IMR-90 (cell line): ENCODE results near the gene SLC25A44. TPM values are rescaled to one million over a fixed set of nuclear protein-coding genes. Genes with fewer than 3 reads are reported as not detected.

Source experiments
- ATAC-seq: fragments of 200-7000 bp; cut with Tn5 transposase; 2 replicates; pipeline ENCODE4 v1.9.1; 2020; ENCODE audit warnings: low read depth, mild to moderate bottlenecking, moderate library complexity
- BruUV-seq: library from RNA; stranded (reverse); fragments of 400-500 nt; replicated peaks from 2 replicates; lab custom pipeline; 2021; lab: Mats Ljungman, UMichigan
- CTCF ChIA-PET: fragments of 300-600 bp; formaldehyde crosslinking; extraction: SDS; loops from one replicate; lab custom pipeline; 2021; ENCODE audit warnings: antibody characterized with exemption; lab: Yijun Ruan, JAX
- POLR2A ChIA-PET: fragments of 300-600 bp; sonication (Branson Sonifier 250); formaldehyde crosslinking; loops from one replicate; lab custom pipeline; 2022; ENCODE audit warnings: antibody characterized with exemption; ENCODE audit not compliant: unreplicated experiment; lab: Charles Lee
- DNase-seq: peaks from one replicate; pipeline ENCODE4 v3.0.0; 2013
- H2AFZ ChIP-seq: replicated peaks from 2 replicates; pipeline ENCODE3; 2013; ENCODE audit warnings: low read length, mild to moderate bottlenecking; ENCODE audit not compliant: poor library complexity
- H2AK5ac ChIP-seq: 2 replicates; pipeline ENCODE4 v1.6.1; 2013; ENCODE audit warnings: low read depth, low read length, inconsistent platforms
- H2AK9ac ChIP-seq: replicated peaks from 2 replicates; pipeline ENCODE3; 2013; ENCODE audit warnings: mild to moderate bottlenecking, low read depth, low read length, moderate library complexity; ENCODE audit not compliant: poor library complexity
- H2BK120ac ChIP-seq: 2 replicates; pipeline ENCODE4 v1.6.1; 2013; ENCODE audit warnings: low read depth, low read length, inconsistent platforms
- H2BK15ac ChIP-seq: 3 replicates; pipeline ENCODE4 v1.6.1; 2013; ENCODE audit warnings: low read depth, low read length, inconsistent platforms
- H2BK20ac ChIP-seq: 2 replicates; pipeline ENCODE4 v1.6.1; 2013; ENCODE audit warnings: low read depth, mild to moderate bottlenecking, inconsistent platforms, low read length, moderate library complexity
- H2BK5ac ChIP-seq: 2 replicates; pipeline ENCODE4 v1.6.1; 2013; ENCODE audit warnings: mild to moderate bottlenecking, low read depth, low read length, inconsistent platforms; ENCODE audit not compliant: poor library complexity, severe bottlenecking
- H3K14ac ChIP-seq: replicated peaks from 2 replicates; pipeline ENCODE4 v1.6.1; 2013; ENCODE audit warnings: low read depth, low read length, inconsistent platforms
- H3K18ac ChIP-seq: 2 replicates; pipeline ENCODE4 v1.6.1; 2013; ENCODE audit warnings: low read depth, low read length, control low read depth
- H3K23ac ChIP-seq: 2 replicates; pipeline ENCODE4 v1.6.1; 2013; ENCODE audit warnings: low read depth, low read length, inconsistent platforms
- H3K27ac ChIP-seq: 2 replicates; pipeline ENCODE4 v1.5.1; 2013; ENCODE audit warnings: mild to moderate bottlenecking, control low read depth, low read length; ENCODE audit not compliant: insufficient read depth
- H3K27me3 ChIP-seq: 2 replicates; pipeline ENCODE4 v1.6.1; 2013; ENCODE audit warnings: low read length; ENCODE audit not compliant: control insufficient read depth, insufficient read depth
- H3K36me3 ChIP-seq: 2 replicates; pipeline ENCODE4 v1.6.1; 2013; ENCODE audit warnings: low read length, mixed read lengths; ENCODE audit not compliant: control insufficient read depth, insufficient read depth
- H3K4ac ChIP-seq: 2 replicates; pipeline ENCODE4 v1.6.1; 2013; ENCODE audit warnings: low read depth, low read length, inconsistent platforms
- H3K4me1 ChIP-seq: 2 replicates; pipeline ENCODE4 v1.6.1; 2013; ENCODE audit warnings: low read length, mixed read lengths; ENCODE audit not compliant: control insufficient read depth, insufficient read depth
- H3K4me2 ChIP-seq: 2 replicates; pipeline ENCODE4 v1.6.1; 2013; ENCODE audit warnings: low read depth, mild to moderate bottlenecking, control low read depth, low read length, moderate library complexity
- H3K4me3 ChIP-seq: 2 replicates; pipeline ENCODE4 v1.5.1; 2013; ENCODE audit warnings: low read depth, mild to moderate bottlenecking, control low read depth, low read length, moderate library complexity; ENCODE audit not compliant: insufficient read depth
- H3K56ac ChIP-seq: 2 replicates; pipeline ENCODE4 v1.6.1; 2013; ENCODE audit warnings: low read length, inconsistent platforms; ENCODE audit not compliant: insufficient read depth; ENCODE audit errors: extremely low read depth
- H3K79me1 ChIP-seq, 2 experiments: 2 replicates each; pipeline ENCODE4 v1.6.1; 2013; ENCODE audit warnings: low read length in 2 of 2, inconsistent platforms in 1 of 2, low read depth in 1 of 2
- H3K9ac ChIP-seq: 2 replicates; pipeline ENCODE4 v1.6.1; 2013; ENCODE audit warnings: low read depth, low read length, control low read depth
- H3K9me1 ChIP-seq: 2 replicates; pipeline ENCODE4 v1.6.1; 2013; ENCODE audit warnings: low read length, inconsistent platforms; ENCODE audit not compliant: insufficient read depth
- H3K9me3 ChIP-seq: 2 replicates; pipeline ENCODE4 v1.6.1; 2013; ENCODE audit warnings: low read length; ENCODE audit not compliant: control insufficient read depth, insufficient read depth
- H4K20me1 ChIP-seq: 2 replicates; pipeline ENCODE4 v1.6.1; 2013; ENCODE audit warnings: low read length, inconsistent platforms; ENCODE audit not compliant: insufficient read depth
- H4K5ac ChIP-seq: 2 replicates; pipeline ENCODE4 v1.6.1; 2013; ENCODE audit warnings: mild to moderate bottlenecking, low read depth, low read length, control low read depth
- H4K8ac ChIP-seq, 2 experiments: 2 replicates each; pipeline ENCODE4 v1.6.1; 2013; ENCODE audit warnings: low read depth in 2 of 2, low read length in 2 of 2, control low read depth in 1 of 2, inconsistent platforms in 1 of 2
- H4K91ac ChIP-seq: 2 replicates; pipeline ENCODE4 v1.6.1; 2013; ENCODE audit warnings: low read depth, low read length, inconsistent platforms; ENCODE audit not compliant: insufficient read depth
- BHLHE40 ChIP-seq: fragments of 150-350 bp; IDR thresholded peaks from 2 replicates; pipeline ENCODE4 v1.6.1; 2016; ENCODE audit warnings: mild to moderate bottlenecking, low read depth, low read length
- CEBPB ChIP-seq: IDR thresholded peaks from 2 replicates; pipeline ENCODE4 v1.6.1; 2012; ENCODE audit warnings: low read depth, low read length, improper control_type of control experiment
- CHD1 ChIP-seq: IDR thresholded peaks from 2 replicates; pipeline ENCODE4 v1.6.1; 2012; ENCODE audit warnings: low read depth, low read length, improper control_type of control experiment
- CTCF ChIP-seq: conservative IDR thresholded peaks from 2 replicates; pipeline ENCODE4 v1.5.1; 2012; ENCODE audit warnings: mild to moderate bottlenecking, low read depth, low read length, improper control_type of control experiment
- FOS ChIP-seq: fragments of 150-350 bp; IDR thresholded peaks from 2 replicates; pipeline ENCODE4 v1.6.1; 2016; ENCODE audit warnings: low read depth, low read length
- MAFK ChIP-seq: IDR thresholded peaks from 2 replicates; pipeline ENCODE4 v1.6.1; 2012; ENCODE audit warnings: low read depth, low read length, improper control_type of control experiment
- MAZ ChIP-seq: IDR thresholded peaks from 2 replicates; pipeline ENCODE4 v1.6.1; 2012; ENCODE audit warnings: low read depth, mild to moderate bottlenecking, low read length, improper control_type of control experiment, moderate library complexity, borderline replicate concordance
- MXI1 ChIP-seq: IDR thresholded peaks from 2 replicates; pipeline ENCODE4 v1.6.1; 2012; ENCODE audit warnings: low read depth, mild to moderate bottlenecking, low read length, moderate library complexity, borderline replicate concordance
- NFE2L2 ChIP-seq: fragments of 150-350 bp; IDR thresholded peaks from 2 replicates; pipeline ENCODE4 v1.6.1; 2016; ENCODE audit warnings: low read depth, mild to moderate bottlenecking, low read length
- RAD21 ChIP-seq: IDR thresholded peaks from 2 replicates; pipeline ENCODE4 v1.6.1; 2012; ENCODE audit warnings: low read length, improper control_type of control experiment
- RCOR1 ChIP-seq: IDR thresholded peaks from 2 replicates; pipeline ENCODE4 v1.6.1; 2012; ENCODE audit warnings: mild to moderate bottlenecking, low read length, improper control_type of control experiment; ENCODE audit not compliant: insufficient replicate concordance
- RFX5 ChIP-seq: IDR thresholded peaks from 2 replicates; pipeline ENCODE4 v1.8.0; 2012; ENCODE audit warnings: low read depth, mild to moderate bottlenecking, low read length, moderate library complexity
- WGBS, 2 experiments: methylation state at CpG; one replicate each; pipeline versions ENCODE4 v1.1.5 to v1.1.7; 2013; ENCODE audit warnings: missing lambda C conversion rate in 2 of 2; ENCODE audit not compliant: insufficient read length in 1 of 2; ENCODE audit errors: extremely low coverage in 2 of 2; 5-methylcytosine and 5-hydroxymethylcytosine counted together
- dilution Hi-C: fragments of 300-500 bp; cut with HindIII; formaldehyde crosslinking; loops from one replicate; pipeline ENCODE4 v1.14.3; 2018; ENCODE audit warnings: low sequenced_read_pairs; ENCODE audit not compliant: unreplicated experiment
- in situ Hi-C: fragments of 300-500 bp; cut with MboI; formaldehyde crosslinking; loops from 3 replicates; pipeline ENCODE4 v1.14.3; 2019; ENCODE audit warnings: low sequenced_read_pairs, inconsistent platforms, mixed read lengths
- intact Hi-C: fragments of 100-400 bp; cut with micrococcal nuclease; formaldehyde crosslinking; loops from 2 replicates; pipeline ENCODE4 v1.10.0; 2022
- polyA plus RNA-seq, 3 experiments: library from polyadenylated mRNA; depleted of rRNA; stranded (reverse); fragments of >200 nt; gene quantifications; 2 replicates each; pipeline ENCODE4 v1.2.3, GENCODE V29; 2012; ENCODE audit warnings: low replicate concordance in 1 of 3
- total RNA-seq: library from RNA; depleted of rRNA; stranded (reverse); fragments of >200 nt; gene quantifications from 2 replicates; pipeline ENCODE4 v1.2.3, GENCODE V29; 2012
- TF ChIP-seq, protein P1 (sequence below): fragments of 150-350 bp; IDR thresholded peaks from 2 replicates; pipeline ENCODE4 v1.6.1; 2017; ENCODE audit warnings: mild to moderate bottlenecking, antibody characterized with exemption, low read length, low read depth
- TF ChIP-seq, protein P2 (sequence below): fragments of 150-350 bp; IDR thresholded peaks from 2 replicates; pipeline ENCODE4 v1.6.1; 2016; ENCODE audit warnings: low read depth, mild to moderate bottlenecking, low read length, moderate library complexity, borderline replicate concordance

The SLC25A44 gene
- total and polyA plus RNA-seq, 2 of the 4 experiments (the other 2 are of a cell fraction), result 12.7 to 20.2 TPM

- DNase-seq (no peak), ATAC-seq (no peak)
- Histone ChIP-seq H2BK120ac (no peak overlapping the region), H2AFZ (no peak overlapping the region), H3K14ac (no peak overlapping the region), H3K9me3 (no peaks in the 10 kb centered on the region), H4K20me1 (no peaks in the 10 kb centered on the region; the same call in none of the 2 replicates), H3K18ac (no peak overlapping the region), H3K56ac (no peak overlapping the region), H2AK9ac (peak overlapping the region; percentile 37), H3K9ac (no peak overlapping the region), H3K4ac (no peak overlapping the region), H2BK15ac (no peak overlapping the region), H4K8ac (no peak overlapping the region), H3K9me1 (no peaks in the 10 kb centered on the region), H3K4me1 (peaks cover 2% of the 10 kb centered on the region; the same call in 1 of the 2 replicates), H3K36me3 (peaks cover 32% of the 10 kb centered on the region), H3K27me3 (peaks cover 12% of the 10 kb centered on the region; the same call in 1 of the 2 replicates), H3K23ac (0 out of 2 replicates have a peak overlapping the region, but pooled peaks have one; percentile 10), H3K4me3 (no peak overlapping the region), H2BK5ac (no peak overlapping the region), H4K91ac (no peak overlapping the region), H3K4me2 (no peak overlapping the region), H3K79me1 (no peaks in the 10 kb centered on the region), H3K27ac (no peak overlapping the region), H2AK5ac (no peak overlapping the region), H4K5ac (no peak overlapping the region), H2BK20ac (no peak overlapping the region)
- intact Hi-C loops (no loop called here), dilution Hi-C loops (no loop called here), in situ Hi-C loops (no loop called here)
- TF ChIP-seq CEBPB, result no peak
- TF ChIP-seq RFX5, result no peak
- TF ChIP-seq RCOR1, result no peak
- TF ChIP-seq NFE2L2, result no peak
- no peak for TF ChIP-seq FOS
- no peak for TF ChIP-seq MAZ
- TF ChIP-seq MAFK, result no peak
- TF ChIP-seq BHLHE40, result no peak
- no peak for TF ChIP-seq RAD21
- TF ChIP-seq, protein P1, sequence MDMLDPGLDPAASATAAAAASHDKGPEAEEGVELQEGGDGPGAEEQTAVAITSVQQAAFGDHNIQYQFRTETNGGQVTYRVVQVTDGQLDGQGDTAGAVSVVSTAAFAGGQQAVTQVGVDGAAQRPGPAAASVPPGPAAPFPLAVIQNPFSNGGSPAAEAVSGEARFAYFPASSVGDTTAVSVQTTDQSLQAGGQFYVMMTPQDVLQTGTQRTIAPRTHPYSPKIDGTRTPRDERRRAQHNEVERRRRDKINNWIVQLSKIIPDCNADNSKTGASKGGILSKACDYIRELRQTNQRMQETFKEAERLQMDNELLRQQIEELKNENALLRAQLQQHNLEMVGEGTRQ, result no peak
- TF ChIP-seq MXI1, result no peak
- TF ChIP-seq, protein P2, sequence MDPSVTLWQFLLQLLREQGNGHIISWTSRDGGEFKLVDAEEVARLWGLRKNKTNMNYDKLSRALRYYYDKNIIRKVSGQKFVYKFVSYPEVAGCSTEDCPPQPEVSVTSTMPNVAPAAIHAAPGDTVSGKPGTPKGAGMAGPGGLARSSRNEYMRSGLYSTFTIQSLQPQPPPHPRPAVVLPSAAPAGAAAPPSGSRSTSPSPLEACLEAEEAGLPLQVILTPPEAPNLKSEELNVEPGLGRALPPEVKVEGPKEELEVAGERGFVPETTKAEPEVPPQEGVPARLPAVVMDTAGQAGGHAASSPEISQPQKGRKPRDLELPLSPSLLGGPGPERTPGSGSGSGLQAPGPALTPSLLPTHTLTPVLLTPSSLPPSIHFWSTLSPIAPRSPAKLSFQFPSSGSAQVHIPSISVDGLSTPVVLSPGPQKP, result no peak
- no peak for TF ChIP-seq CTCF
- TF ChIP-seq CHD1, result no peak
- CTCF ChIA-PET, result no interaction called here
- POLR2A ChIA-PET, result interaction anchor here (0.6 kb wide), 2 partner anchors 13 to 36 kb away, joined by 4 to 15 read pairs; partner anchors contain the start of gene SMG5
- BruUV-seq, result no TSS peak
- WGBS, 2 experiments, result 86% methylated on average over 1 of the region's 16 CpGs; no CpG with 5 or more reads in 1 of the 2 experiments
Measured at GRCh38 chr1:156246781-156247459, 53.0 kb downstream of the SLC25A44 start.
